Hypothalamus (tissue), 51 donors: ENCODE measurements around the gene UQCRQ.

Experiments used
- DNase-seq, 51 donors: peaks; one replicate each; lab custom pipeline; 2025; lab: John Stamatoyannopoulos, UW

UQCRQ gene

GRCh38 chr5:132898094-132898493 is 31.7 kb downstream of the UQCRQ start:
- no peak for DNase-seq

- no peak for DNase-seq
Observed at GRCh38 chr5:132901036-132901435, 34.6 kb downstream of the UQCRQ start.

- no peak for DNase-seq
Observed at GRCh38 chr5:132901730-132902129, 35.3 kb downstream of the UQCRQ start.

GRCh38 chr5:132905938-132906337 is 39.5 kb downstream of the UQCRQ start:
- DNase-seq = no peak

GRCh38 chr5:132907161-132907560 is 40.7 kb downstream of the UQCRQ start:
- DNase-seq = no peak

GRCh38 chr5:132909702-132910101 is 43.3 kb downstream of the UQCRQ start:
- DNase-seq = no peak

GRCh38 chr5:132915681-132916080 is 49.2 kb downstream of the UQCRQ start:
- no peak for DNase-seq

- no peak for DNase-seq
Observed at GRCh38 chr5:132916086-132916485, 49.6 kb downstream of the UQCRQ start.
